Heart right ventricle (tissue), 16 donors: ENCODE results near the gene DNAH6. TPM values are rescaled to one million over a fixed set of nuclear protein-coding genes. Genes with fewer than 3 reads are reported as not detected.

ENCODE experiments used
- ATAC-seq, 8 donors: fragments of 200-7000 bp; cut with Tn5 transposase; one replicate each; pipeline ENCODE4 v1.9.1; 2020; ENCODE audit warnings: mild to moderate bottlenecking in 8 of 8, moderate library complexity in 8 of 8, moderate number of reproducible peaks in 1 of 8
- DNase-seq, 2 donors: peaks; one replicate each; pipeline ENCODE4 v3.0.0-alpha.2; 2020
- H3K27ac ChIP-seq, 10 donors: fragments of 200-600 bp; sonication (generic) in 2 of 10; one replicate each; pipeline versions ENCODE4 v1.5.0 to v1.8.0; 2020 to 2022; ENCODE audit warnings: mild to moderate bottlenecking in 3 of 10
- H3K27me3 ChIP-seq, 7 donors: fragments of 200-600 bp; one replicate each; pipeline ENCODE4 v1.8.0; 2021 to 2022; ENCODE audit warnings: mild to moderate bottlenecking in 2 of 7
- H3K36me3 ChIP-seq, 9 donors: fragments of 200-600 bp; sonication (generic) in 1 of 9; one replicate each; pipeline versions ENCODE4 v1.5.0 to v1.8.0; 2020 to 2022; ENCODE audit warnings: mild to moderate bottlenecking in 2 of 9
- H3K4me1 ChIP-seq, 9 donors: fragments of 200-600 bp; sonication (generic) in 1 of 9; one replicate each; pipeline versions ENCODE4 v1.5.0 to v1.8.0; 2020 to 2022; ENCODE audit warnings: mild to moderate bottlenecking in 4 of 9
- H3K4me3 ChIP-seq, 10 donors: fragments of 200-600 bp; sonication (generic) in 2 of 10; one replicate each; pipeline versions ENCODE4 v1.5.0 to v1.8.0; 2020 to 2022; ENCODE audit warnings: mild to moderate bottlenecking in 7 of 10, moderate library complexity in 2 of 10
- H3K9me3 ChIP-seq, 11 donors: fragments of 200-600 bp in 10 of 11; sonication (generic) in 2 of 11; one replicate each; pipeline versions ENCODE4 v1.5.0 to v1.8.0; 2013 to 2022; ENCODE audit warnings: mild to moderate bottlenecking in 2 of 11, control low read depth in 1 of 11, moderate library complexity in 1 of 11
- CTCF ChIP-seq, 9 donors: fragments of 200-600 bp; sonication (generic) in 2 of 9; IDR thresholded peaks; one replicate each; pipeline versions ENCODE4 v1.5.0 to v1.8.0; 2021 to 2022; ENCODE audit warnings: antibody characterized with exemption in 9 of 9, mild to moderate bottlenecking in 5 of 9, moderate library complexity in 1 of 9
- WGBS, 2 donors: extraction: QIAGEN DNeasy Blood & Tissue Kit; methylation state at CpG; one replicate each; pipeline ENCODE4 v1.1.7; 2013; ENCODE audit warnings: inconsistent platforms in 1 of 2; 5-methylcytosine and 5-hydroxymethylcytosine counted together
- intact Hi-C, 10 donors: fragments of 100-400 bp; cut with DNase I; formaldehyde crosslinking; loops; one replicate each; pipeline versions ENCODE4 v1.11.1 to v1.14.2; 2022
- polyA plus RNA-seq, 2 donors: library from polyadenylated mRNA; stranded (reverse); fragments of 200-250 nt; gene quantifications; one replicate each; pipeline ENCODE4 v1.2.3, GENCODE V29; 2013
- total RNA-seq, 10 donors: library from RNA; stranded (reverse); fragmentation: NEBNext Ultra II Directional in 3 of 10; extraction: Animal tissue kit (Norgen Biotek cat#: 25700) in 3 of 10; gene quantifications; one replicate each; pipeline versions ENCODE4 v1.2.1 to v1.2.4, GENCODE V29; 2021 to 2023
- donor health status: Arrhythmogenic right ventricular cardiomyopathy.
- donor health status: ischemic (EF 13 %, LVEDD 7.1; RV severe dilation, severe dysfunction).
- donor health status: healthy with polysubstance abuse.
- donor health status: DM: no; HTN: yes; CAD: no.
- donor health status: DM: no; HTN: no; CAD: no.
- donor health status: ischemic (EF 25% LVEDD 6.9; RV normal size, moderate dysfunction).
- donor health status: ischemic (EF 25% LVEDD 5.7; RV mildly dilated, moderate dysfunction).
- donor health status: healthy.
- donor health status: DM: yes; HTN: yes; CAD: no.
- donor health status: Ischemic cardiomyopathy.
- donor health status: ischemic (EF 35%, LVEDD 5.7; RV mildly dilated, moderate dysfunction).
- donor health status: nonischemic (EF 11% LVEDD 7.7; RV severe dilation, severe dysfunction).
- donor health status: DM: yes; HTN: yes; CAD: no.
- donor health status: PGD.
- donor health status: ischemic (EF 29% LVEDD 5.4; RV normal size, mild dysfunction).
- donor health status: nonischemic (EF 23%, LVEDD 6.1; RV moderate dilation, normal function).

Gene DNAH6
- total and polyA plus RNA-seq, 12 donors = 0.03 to 0.49 (median 0.23) TPM; not detected in 1

GRCh38 chr2:84494070-84494469, 22.2 kb upstream of the DNAH6 start:
- WGBS, 2 donors = 63 to 68% methylated on average over 4 of the region's 4 CpGs

GRCh38 chr2:84495539-84496146, 20.7 kb upstream of the DNAH6 start:
- peak in 7 of 8 donors; percentile 68 to 85 (median 77) for ATAC-seq
- peaks cover 0 to 4% (median 0%) of the 10 kb centered on the region in 9 donors for H3K4me1 ChIP-seq
- no peak overlapping the region for H3K27ac ChIP-seq
- 25 to 27% methylated on average over 8 of the region's 8 CpGs for WGBS, 2 donors
- peak; percentile 44 to 83 (median 74) for TF ChIP-seq CTCF (IDR thresholded peaks at IDR 0.05)
- H3K9me3 ChIP-seq = peaks cover 0 to 4% (median 0%) of the 10 kb centered on the region in 11 donors
- intact Hi-C loops = loop anchor here (1.0 to 10.0 kb wide), 15 partner anchors 135 to 789 kb away; partner anchors contain the start of gene TRABD2A (in 6 of the 10)
- H3K36me3 ChIP-seq = no peaks in the 10 kb centered on the region
- no peaks in the 10 kb centered on the region for H3K27me3 ChIP-seq
- H3K4me3 ChIP-seq = no peak overlapping the region
- DNase-seq = peak in 1 of 2 donors; percentile 41

More at GRCh38 chr2:84494070-84494469, 22.2 kb upstream of the DNAH6 start:
- Histone ChIP-seq H3K36me3 (no peaks in the 10 kb centered on the region), H3K4me3 (no peak overlapping the region), H3K9me3 (no peaks in the 10 kb centered on the region), H3K27ac (no peak overlapping the region), H3K4me1 (peaks cover 0 to 4% (median 0%) of the 10 kb centered on the region in 9 donors), H3K27me3 (no peaks in the 10 kb centered on the region)
- intact Hi-C loops = loop anchor here in 8 of 10 donors (2.0 to 10.0 kb wide), 11 partner anchors 133 to 791 kb away; partner anchors contain the start of gene TRABD2A (in 1 of the 8)
- DNase-seq = no peak
- no peak for TF ChIP-seq CTCF (IDR thresholded peaks at IDR 0.05)
- no peak for ATAC-seq

DNA sequence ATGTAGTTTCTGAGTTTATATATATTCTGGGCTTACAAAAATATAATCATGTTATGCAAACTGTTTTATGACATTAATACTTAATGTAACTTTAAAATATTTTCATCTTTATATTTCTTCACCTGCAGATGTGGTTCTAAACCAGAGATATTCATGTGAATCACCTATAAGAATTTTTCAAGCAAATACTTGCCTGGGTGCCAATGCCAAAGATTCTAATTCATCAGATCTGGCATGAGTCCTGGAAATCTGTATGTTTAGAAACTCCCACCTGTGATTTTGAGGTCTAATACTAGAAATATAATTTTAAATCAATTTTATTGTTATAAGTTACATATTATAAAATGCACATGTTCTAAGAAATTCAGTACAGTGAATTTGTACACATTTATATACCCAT, 19.9 kb upstream of the DNAH6 start:
- Histone ChIP-seq H3K27me3 (no peaks in the 10 kb centered on the region), H3K4me1 (peaks cover 0 to 4% (median 0%) of the 10 kb centered on the region in 9 donors)
- no peak for DNase-seq

DNA sequence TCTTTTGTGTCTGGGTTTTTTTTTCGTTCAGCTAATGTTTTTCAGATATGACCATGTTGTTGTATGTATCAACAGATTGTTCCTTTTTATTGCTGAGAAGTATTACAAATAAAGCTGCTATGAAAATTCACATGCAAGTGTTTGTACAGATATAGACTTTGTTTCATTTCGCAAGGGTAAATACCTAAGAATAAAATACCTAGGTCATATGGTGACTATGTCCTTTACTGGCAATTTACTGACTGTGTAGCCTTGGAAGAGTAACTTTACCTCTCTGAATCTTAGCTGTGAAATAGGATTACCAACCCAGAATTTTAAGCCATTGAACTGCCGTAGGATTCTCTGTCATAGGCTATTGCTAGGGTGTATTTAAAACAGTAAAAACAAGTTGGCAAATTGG, 19.0 kb upstream of the DNAH6 start:
- TF ChIP-seq CTCF (IDR thresholded peaks at IDR 0.05) = no peak
- intact Hi-C loops = loop anchor here (2.0 to 10.0 kb wide), 10 partner anchors 135 to 788 kb away; partner anchors contain the start of gene TRABD2A (in 6 of the 10)
- Histone ChIP-seq H3K27ac (no peak overlapping the region), H3K36me3 (no peaks in the 10 kb centered on the region), H3K9me3 (peaks cover 0 to 4% (median 0%) of the 10 kb centered on the region in 11 donors), H3K4me1 (peaks cover 0 to 4% (median 0%) of the 10 kb centered on the region in 9 donors), H3K4me3 (no peak overlapping the region), H3K27me3 (no peaks in the 10 kb centered on the region)
- ATAC-seq (no peak), DNase-seq (no peak)
- WGBS, 2 donors = 90 to 91% methylated on average over 3 of the region's 3 CpGs

More for the DNA sequence above, 19.9 kb upstream of the DNAH6 start:
- no peak for ATAC-seq
- H3K36me3 ChIP-seq = no peaks in the 10 kb centered on the region
- TF ChIP-seq CTCF (IDR thresholded peaks at IDR 0.05) = no peak
- no peak overlapping the region for H3K4me3 ChIP-seq
- no peak overlapping the region for H3K27ac ChIP-seq
- intact Hi-C loops = loop anchor here (2.0 to 10.0 kb wide), 10 partner anchors 136 to 788 kb away; partner anchors contain the start of gene TRABD2A (in 6 of the 10)
- peaks cover 0 to 4% (median 0%) of the 10 kb centered on the region in 11 donors for H3K9me3 ChIP-seq
